GM12878 (cell line): ENCODE results near the gene ISG15. TPM values are rescaled to one million over a fixed set of nuclear protein-coding genes. Genes with fewer than 3 reads are reported as not detected.

Source experiments
- ATAC-seq: fragments of 200-7000 bp; cut with Tn5 transposase; 3 replicates; pipeline ENCODE4 v1.9.1; 2020; ENCODE audit warnings: mild to moderate bottlenecking, moderate library complexity
- BruUV-seq: library from RNA; stranded (reverse); fragments of 400-500 nt; replicated peaks from 2 replicates; lab custom pipeline; 2021; lab: Mats Ljungman, UMichigan
- CTCF ChIA-PET: fragments of 300-600 bp; sonication (Branson Sonifier 250); formaldehyde crosslinking; extraction: SDS; loops from one replicate; lab custom pipeline; 2021; ENCODE audit warnings: inconsistent platforms; lab: Yijun Ruan, JAX
- POLR2A ChIA-PET: fragments of 350-600 bp; formaldehyde crosslinking; extraction: SDS; loops from one replicate; lab custom pipeline; 2021; ENCODE audit warnings: inconsistent platforms; lab: Charles Lee
- RAD21 ChIA-PET: fragments of 300-600 bp; sonication (Branson Sonifier 250); formaldehyde crosslinking; loops from one replicate; lab custom pipeline; 2023; ENCODE audit warnings: antibody characterized with exemption; ENCODE audit not compliant: unreplicated experiment; lab: Charles Lee
- SMC1A ChIA-PET: fragments of 300-600 bp; sonication (Branson Sonifier 250); formaldehyde crosslinking; loops from one replicate; lab custom pipeline; 2023; ENCODE audit not compliant: unreplicated experiment, uncharacterized antibody; lab: Charles Lee
- DNase-seq: peaks from one replicate; pipeline ENCODE4 v3.0.0-alpha.2; 2011; ENCODE audit warnings: low read depth, low spot score
- FAIRE-seq: peaks from 3 replicates; lab custom pipeline; 2011; peaks lifted over from hg19 to GRCh38; lab: Jason Lieb, UNC
- H2AFZ ChIP-seq: 2 replicates; pipeline ENCODE4 v1.6.0; 2011; ENCODE audit warnings: low read depth, low read length, control low read depth; ENCODE audit not compliant: control insufficient read depth
- H3K27ac ChIP-seq: 2 replicates; pipeline ENCODE4 v1.5.1; 2011; ENCODE audit warnings: control low read depth; ENCODE audit not compliant: control insufficient read depth, insufficient read depth
- H3K27me3 ChIP-seq, 2 experiments: replicated peaks in 1 of 2; 2 replicates each; pipeline versions ENCODE4 v1.6.0 to v1.6.1; 2011; ENCODE audit warnings: low read length in 1 of 2; ENCODE audit not compliant: control insufficient read depth in 2 of 2, insufficient read depth in 2 of 2
- H3K36me3 ChIP-seq, 2 experiments: 2 replicates each; pipeline ENCODE4 v1.5.1; 2011; ENCODE audit warnings: low read length in 1 of 2; ENCODE audit not compliant: control insufficient read depth in 2 of 2, insufficient read depth in 2 of 2
- H3K4me1 ChIP-seq: 2 replicates; pipeline ENCODE4 v1.6.1; 2011; ENCODE audit warnings: mild to moderate bottlenecking, low read length, moderate library complexity, mixed read lengths; ENCODE audit not compliant: control insufficient read depth, insufficient read depth
- H3K4me2 ChIP-seq: 2 replicates; pipeline ENCODE4 v1.6.0; 2011; ENCODE audit warnings: control low read depth; ENCODE audit not compliant: control insufficient read depth, insufficient read depth
- H3K4me3 ChIP-seq: fragments of 200-600 bp; sonication (generic); 2 replicates; pipeline ENCODE4 v1.5.1; 2016
- H3K79me2 ChIP-seq: 2 replicates; pipeline ENCODE4 v1.6.0; 2011; ENCODE audit warnings: low read length; ENCODE audit not compliant: control insufficient read depth, insufficient read depth
- H3K9ac ChIP-seq: 2 replicates; pipeline ENCODE4 v1.8.0; 2011; ENCODE audit warnings: low read length, control low read depth, mixed read lengths; ENCODE audit not compliant: control insufficient read depth, insufficient read depth
- H3K9me3 ChIP-seq: replicated peaks from 3 replicates; pipeline ENCODE4 v1.5.1; 2011; ENCODE audit warnings: mild to moderate bottlenecking, low read length; ENCODE audit not compliant: control insufficient read depth, insufficient read depth
- H4K20me1 ChIP-seq: 2 replicates; pipeline ENCODE4 v1.6.0; 2011; ENCODE audit not compliant: control insufficient read depth, insufficient read depth
- CHD1 ChIP-seq: IDR thresholded peaks from 2 replicates; pipeline ENCODE4 v1.6.1; 2012; ENCODE audit warnings: low read depth, low read length, improper control_type of control experiment
- CREB1 ChIP-seq: IDR thresholded peaks from 2 replicates; pipeline ENCODE4 v1.6.1; 2012; ENCODE audit warnings: low read depth, mild to moderate bottlenecking, inconsistent platforms
- EGR1 ChIP-seq, 2 experiments: IDR thresholded peaks; 1 replicate in 1 of 2; 2 replicates in 1 of 2; pipeline ENCODE4 v1.6.1; 2011 to 2012; ENCODE audit warnings: low read depth in 2 of 2, low read length in 2 of 2, borderline replicate concordance in 1 of 2, mild to moderate bottlenecking in 1 of 2, moderate library complexity in 1 of 2
- IKZF1 ChIP-seq: fragments of 450-650 bp; conservative IDR thresholded peaks from 2 replicates; pipeline ENCODE4 v1.6.1; 2017; ENCODE audit warnings: antibody characterized with exemption, mild to moderate bottlenecking
- LARP7 ChIP-seq: fragments of 450-650 bp; IDR thresholded peaks from 2 replicates; pipeline ENCODE4 v1.6.1; 2017; ENCODE audit warnings: mild to moderate bottlenecking
- MEF2A ChIP-seq: IDR thresholded peaks from 2 replicates; pipeline ENCODE4 v1.6.1; 2011; ENCODE audit warnings: low read depth, mild to moderate bottlenecking, low read length, moderate library complexity; ENCODE audit not compliant: insufficient read depth
- MEF2B ChIP-seq: fragments of 450-650 bp; IDR thresholded peaks from 2 replicates; pipeline ENCODE4 v1.6.1; 2018; ENCODE audit warnings: mild to moderate bottlenecking, moderate library complexity; ENCODE audit not compliant: partially characterized antibody, poor library complexity, severe bottlenecking
- NFYB ChIP-seq: IDR thresholded peaks from 2 replicates; pipeline ENCODE4 v1.6.1; 2011; ENCODE audit warnings: low read depth, mild to moderate bottlenecking, low read length, improper control_type of control experiment, moderate library complexity; ENCODE audit not compliant: insufficient read depth
- NR2C2 ChIP-seq: IDR thresholded peaks from 2 replicates; pipeline ENCODE4 v1.6.1; 2011; ENCODE audit warnings: borderline replicate concordance, low read depth; ENCODE audit not compliant: control insufficient read depth, insufficient read length
- PAX5 ChIP-seq: IDR thresholded peaks from 2 replicates; pipeline ENCODE4 v1.6.1; 2011; ENCODE audit warnings: low read depth, low read length, borderline replicate concordance
- RBBP5 ChIP-seq: fragments of 200-600 bp; sonication (generic); conservative IDR thresholded peaks from 2 replicates; pipeline ENCODE4 v1.6.1; 2016
- RELA ChIP-seq: fragments of 450-650 bp; IDR thresholded peaks from 2 replicates; pipeline ENCODE4 v1.8.0; 2014; ENCODE audit warnings: borderline replicate concordance; ENCODE audit not compliant: partially characterized antibody
- SMARCA5 ChIP-seq: fragments of 450-650 bp; IDR thresholded peaks from 2 replicates; pipeline ENCODE4 v1.6.1; 2017; ENCODE audit warnings: mild to moderate bottlenecking
- SREBF1 ChIP-seq: IDR thresholded peaks from 2 replicates; pipeline ENCODE4 v1.6.1; 2012; ENCODE audit warnings: mild to moderate bottlenecking, low read length
- TBL1XR1 ChIP-seq: IDR thresholded peaks from 2 replicates; pipeline ENCODE4 v1.6.1; 2012; ENCODE audit warnings: low read depth, low read length, improper control_type of control experiment
- TCF7 ChIP-seq: IDR thresholded peaks from 2 replicates; pipeline ENCODE4 v1.6.1; 2014; ENCODE audit warnings: antibody characterized with exemption, borderline replicate concordance
- ZNF217 ChIP-seq: fragments of 450-650 bp; IDR thresholded peaks from 2 replicates; pipeline ENCODE4 v1.6.1; 2017; ENCODE audit warnings: antibody characterized with exemption, mild to moderate bottlenecking
- ZNF274 ChIP-seq: IDR thresholded peaks from one replicate; pipeline ENCODE4 v1.8.0; 2011; ENCODE audit not compliant: insufficient read length, insufficient read depth
- ZNF384 ChIP-seq: IDR thresholded peaks from 2 replicates; pipeline ENCODE4 v1.6.1; 2012; ENCODE audit warnings: low read depth, mild to moderate bottlenecking, low read length, improper control_type of control experiment, borderline replicate concordance
- ZZZ3 ChIP-seq: IDR thresholded peaks from 2 replicates; pipeline ENCODE4 v1.6.1; 2011; ENCODE audit warnings: low read depth; ENCODE audit not compliant: control insufficient read depth, insufficient read length
- WGBS: methylation state at CpG from one replicate; pipeline ENCODE4 v1.1.6; 2016; ENCODE audit warnings: low lambda C conversion rate; ENCODE audit not compliant: insufficient replicate concordance, insufficient coverage; ENCODE audit errors: missing lambda C conversion rate; 5-methylcytosine and 5-hydroxymethylcytosine counted together
- in situ Hi-C: fragments of 300-500 bp; cut with MboI; formaldehyde crosslinking; loops from 9 replicates; pipeline ENCODE4 v1.14.3; 2018; ENCODE audit warnings: mixed read lengths
- intact Hi-C: fragments of 100-400 bp; cut with micrococcal nuclease; formaldehyde crosslinking; loops from one replicate; pipeline ENCODE4 v1.14.2; 2022; ENCODE audit not compliant: unreplicated experiment
- polyA plus RNA-seq, 11 experiments: library from polyadenylated mRNA; depleted of rRNA in 4 of 11; unstranded in 6 of 11; stranded (reverse) in 5 of 11; fragments of >200 nt; fragmentation: Nextera tagmentation in 4 of 11; fragmentation: Illumina TruSeq in 1 of 11; extraction: Ambion mirVana in 4 of 11; extraction: Trizol in 1 of 11; gene quantifications; 1 replicate in 1 of 11; 2 replicates in 10 of 11; pipeline versions ENCODE4 v1.2.1 to v1.2.3, GENCODE V29; 2011 to 2016; ENCODE audit warnings: inconsistent platforms in 2 of 11, missing spikeins in 2 of 11, low read depth in 1 of 11
- total RNA-seq, 4 experiments: library from RNA; depleted of rRNA in 3 of 4; stranded (reverse); fragments of >200 nt in 3 of 4; fragmentation: Illumina TruSeq in 1 of 4; extraction: Trizol in 1 of 4; gene quantifications; 2 replicates each; pipeline versions ENCODE4 v1.2.1 to v1.2.3, GENCODE V29; 2013 to 2021
- TF ChIP-seq, protein P1 (sequence below): IDR thresholded peaks from 2 replicates; pipeline ENCODE4 v1.6.1; 2012; ENCODE audit warnings: low read depth, low read length, improper control_type of control experiment
- TF ChIP-seq, protein P2 (sequence below): fragments of 450-650 bp; IDR thresholded peaks from 2 replicates; pipeline ENCODE4 v1.6.1; 2017; ENCODE audit warnings: mild to moderate bottlenecking, low read depth, inconsistent platforms; ENCODE audit not compliant: poor library complexity, severe bottlenecking
- TF ChIP-seq, protein P3 (sequence below): fragments of 450-650 bp; IDR thresholded peaks from 2 replicates; pipeline ENCODE4 v1.6.1; 2017; ENCODE audit warnings: low read depth, mild to moderate bottlenecking, moderate library complexity

The ISG15 gene
- total and polyA plus RNA-seq, 10 of the 15 experiments (the other 5 are each of a cell fraction or from before 2014, with no cell fraction given): 7.8 to 384 (median 274) TPM

DNA sequence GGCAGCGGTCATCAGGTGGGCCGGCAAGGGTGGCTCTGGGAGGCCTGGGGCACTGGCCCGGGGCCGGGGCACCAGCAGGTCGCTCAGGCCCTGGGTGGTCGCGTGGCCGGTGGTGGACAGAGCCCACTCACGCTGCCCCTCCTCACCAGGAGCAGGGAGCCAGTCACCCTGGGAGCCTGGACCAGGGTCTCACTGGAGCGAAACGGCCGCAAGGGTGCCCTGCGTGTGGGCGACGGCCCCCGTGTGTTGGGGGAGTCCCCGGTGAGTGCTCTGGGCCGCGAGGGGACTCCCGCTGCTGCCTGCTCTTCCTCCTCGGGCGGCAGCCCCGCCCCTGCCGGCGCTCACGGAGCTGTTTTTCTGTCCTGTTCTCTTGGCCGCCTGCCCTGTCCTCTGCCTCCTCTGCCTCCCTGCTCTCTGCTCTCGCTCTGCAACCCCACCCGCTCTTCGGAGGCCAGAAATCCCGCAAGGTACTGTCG is 37.3 kb downstream of the ISG15 start:
- Histone ChIP-seq H2AFZ (no peak overlapping the region), H3K27ac (no peak overlapping the region), H3K9me3 (no peaks in the 10 kb centered on the region), H3K79me2 (no peaks in the 10 kb centered on the region), H3K9ac (no peak overlapping the region), H3K27me3 (no peaks in the 10 kb centered on the region), H3K4me3 (no peak overlapping the region), H3K4me2 (no peak overlapping the region), H3K4me1 (peaks cover 5% of the 10 kb centered on the region; the same call in 1 of the 2 replicates), H4K20me1 (no peaks in the 10 kb centered on the region), H3K36me3 (peaks cover 3 to 20% of the 10 kb centered on the region in 2 experiments; a peak in 3 of 4 replicates)
- WGBS: 4% methylated on average over 32 of the region's 32 CpGs
- in situ Hi-C loops (loop anchor here (5.0 kb wide), 1 partner anchor 52 kb away; no protein-coding TSS in a partner anchor), intact Hi-C loops (no loop called here)
- ChIA-PET POLR2A (no interaction called here), CTCF (interaction anchor here (1.0 to 1.2 kb wide), 2 partner anchors 13 to 19 kb away, joined by 3 read pairs; no protein-coding TSS in a partner anchor), RAD21 (interaction anchor here (1.0 kb wide), 1 partner anchor 14 kb away, joined by 3 read pairs; no protein-coding TSS in a partner anchor), SMC1A (no interaction called here)
- DNase-seq (no peak), ATAC-seq (peak; percentile 90), FAIRE-seq (no peak)
- BruUV-seq: no TSS peak
- TF ChIP-seq CHD1 (no peak), ZNF384 (no peak), MEF2A (no peak), TBL1XR1 (no peak), LARP7 (no peak), ZZZ3 (no peak), RBBP5 (no peak), PAX5 (peak; percentile 67; the same call in 1 of the 2 replicates), SREBF1 (no peak), ZNF274 (no peak), TCF7 (no peak), EGR1 (IDR thresholded peaks at IDR 0.05; ENCODE audit: borderline replicate concordance in 1 of 2, low read depth in 2 of 2, low read length in 2 of 2) (peak in 1 of 2 experiments; percentile 65; a peak in 1 of 3 replicates), NR2C2 (no peak), NFYB (no peak), CREB1 (no peak), MEF2B (no peak), RELA (peak; percentile 74), SMARCA5 (0 out of 2 replicates have a peak, but pooled peaks have one; percentile 31), ZNF217 (no peak), IKZF1 (0 out of 2 replicates have a peak, but pooled peaks have one; percentile 34)
- TF ChIP-seq, protein P1, sequence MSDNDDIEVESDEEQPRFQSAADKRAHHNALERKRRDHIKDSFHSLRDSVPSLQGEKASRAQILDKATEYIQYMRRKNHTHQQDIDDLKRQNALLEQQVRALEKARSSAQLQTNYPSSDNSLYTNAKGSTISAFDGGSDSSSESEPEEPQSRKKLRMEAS: no peak
- TF ChIP-seq, protein P2, sequence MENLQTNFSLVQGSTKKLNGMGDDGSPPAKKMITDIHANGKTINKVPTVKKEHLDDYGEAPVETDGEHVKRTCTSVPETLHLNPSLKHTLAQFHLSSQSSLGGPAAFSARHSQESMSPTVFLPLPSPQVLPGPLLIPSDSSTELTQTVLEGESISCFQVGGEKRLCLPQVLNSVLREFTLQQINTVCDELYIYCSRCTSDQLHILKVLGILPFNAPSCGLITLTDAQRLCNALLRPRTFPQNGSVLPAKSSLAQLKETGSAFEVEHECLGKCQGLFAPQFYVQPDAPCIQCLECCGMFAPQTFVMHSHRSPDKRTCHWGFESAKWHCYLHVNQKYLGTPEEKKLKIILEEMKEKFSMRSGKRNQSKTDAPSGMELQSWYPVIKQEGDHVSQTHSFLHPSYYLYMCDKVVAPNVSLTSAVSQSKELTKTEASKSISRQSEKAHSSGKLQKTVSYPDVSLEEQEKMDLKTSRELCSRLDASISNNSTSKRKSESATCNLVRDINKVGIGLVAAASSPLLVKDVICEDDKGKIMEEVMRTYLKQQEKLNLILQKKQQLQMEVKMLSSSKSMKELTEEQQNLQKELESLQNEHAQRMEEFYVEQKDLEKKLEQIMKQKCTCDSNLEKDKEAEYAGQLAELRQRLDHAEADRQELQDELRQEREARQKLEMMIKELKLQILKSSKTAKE: no peak
- TF ChIP-seq, protein P3, sequence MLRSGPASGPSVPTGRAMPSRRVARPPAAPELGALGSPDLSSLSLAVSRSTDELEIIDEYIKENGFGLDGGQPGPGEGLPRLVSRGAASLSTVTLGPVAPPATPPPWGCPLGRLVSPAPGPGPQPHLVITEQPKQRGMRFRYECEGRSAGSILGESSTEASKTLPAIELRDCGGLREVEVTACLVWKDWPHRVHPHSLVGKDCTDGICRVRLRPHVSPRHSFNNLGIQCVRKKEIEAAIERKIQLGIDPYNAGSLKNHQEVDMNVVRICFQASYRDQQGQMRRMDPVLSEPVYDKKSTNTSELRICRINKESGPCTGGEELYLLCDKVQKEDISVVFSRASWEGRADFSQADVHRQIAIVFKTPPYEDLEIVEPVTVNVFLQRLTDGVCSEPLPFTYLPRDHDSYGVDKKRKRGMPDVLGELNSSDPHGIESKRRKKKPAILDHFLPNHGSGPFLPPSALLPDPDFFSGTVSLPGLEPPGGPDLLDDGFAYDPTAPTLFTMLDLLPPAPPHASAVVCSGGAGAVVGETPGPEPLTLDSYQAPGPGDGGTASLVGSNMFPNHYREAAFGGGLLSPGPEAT: 0 out of 2 replicates have a peak, but pooled peaks have one; percentile 26
